GM23338 (cell line): ENCODE measurements around the gene PBXIP1. TPM values are rescaled to one million over a fixed set of nuclear protein-coding genes. Genes with fewer than 3 reads are reported as not detected.

Source experiments
- ATAC-seq: fragments of 200-7000 bp; cut with Tn5 transposase; 3 replicates; pipeline ENCODE4 v1.9.1; 2020
- DNase-seq: peaks from one replicate; pipeline ENCODE4 v3.0.0-alpha.2; 2015; ENCODE audit warnings: low spot score
- H2AFZ ChIP-seq: fragments of 200-600 bp; sonication (generic); 2 replicates; pipeline ENCODE4 v1.8.0; 2016; ENCODE audit warnings: antibody characterized with exemption, mild to moderate bottlenecking, moderate library complexity
- H3F3A ChIP-seq: fragments of 200-600 bp; sonication (generic); replicated peaks from 2 replicates; pipeline ENCODE4 v1.8.0; 2017; ENCODE audit warnings: antibody characterized with exemption, mixed run types, low read depth
- H3K27ac ChIP-seq: fragments of 200-600 bp; sonication (generic); 2 replicates; pipeline ENCODE4 v1.6.1; 2016; ENCODE audit warnings: low read depth
- H3K27me3 ChIP-seq: fragments of 200-600 bp; sonication (generic); 2 replicates; pipeline ENCODE4 v1.8.0; 2016; ENCODE audit warnings: mild to moderate bottlenecking, mixed run types, moderate library complexity; ENCODE audit not compliant: insufficient read depth
- H3K36me3 ChIP-seq: fragments of 200-600 bp; sonication (generic); 2 replicates; pipeline ENCODE4 v1.8.0; 2016; ENCODE audit warnings: mild to moderate bottlenecking; ENCODE audit not compliant: insufficient read depth
- H3K4me1 ChIP-seq: fragments of 200-600 bp; sonication (generic); 2 replicates; pipeline ENCODE4 v1.8.0; 2016; ENCODE audit warnings: mild to moderate bottlenecking, moderate library complexity; ENCODE audit not compliant: insufficient read depth
- H3K4me2 ChIP-seq: fragments of 200-600 bp; sonication (generic); 2 replicates; pipeline ENCODE4 v1.7.1; 2017; ENCODE audit warnings: mixed run types
- H3K4me3 ChIP-seq: fragments of 200-600 bp; sonication (generic); 2 replicates; pipeline ENCODE4 v1.6.1; 2016; ENCODE audit warnings: mixed run types
- H3K79me2 ChIP-seq: fragments of 200-600 bp; sonication (generic); replicated peaks from 2 replicates; pipeline ENCODE4 v1.8.0; 2017; ENCODE audit warnings: mild to moderate bottlenecking; ENCODE audit not compliant: insufficient read depth
- H3K9me2 ChIP-seq: fragments of 200-600 bp; sonication (generic); 2 replicates; pipeline ENCODE4 v1.8.0; 2017; ENCODE audit not compliant: insufficient read depth
- H4K20me1 ChIP-seq: fragments of 200-600 bp; sonication (generic); replicated peaks from 2 replicates; pipeline ENCODE4 v1.8.0; 2017; ENCODE audit warnings: mild to moderate bottlenecking; ENCODE audit not compliant: insufficient read depth
- H3K27ac Mint-ChIP-seq: 2 replicates; pipeline ENCODE4 v1.8.0; 2020; ENCODE audit warnings: inconsistent platforms, mild to moderate bottlenecking, moderate library complexity, mixed read lengths
- H3K27me3 Mint-ChIP-seq: 3 replicates; pipeline ENCODE4 v1.8.0; 2022; ENCODE audit warnings: low read depth, mild to moderate bottlenecking, moderate library complexity, mixed read lengths, inconsistent platforms; ENCODE audit not compliant: insufficient read depth, poor library complexity
- H3K36me3 Mint-ChIP-seq: 3 replicates; pipeline ENCODE4 v1.8.0; 2021; ENCODE audit warnings: low read depth, mild to moderate bottlenecking, inconsistent platforms, moderate library complexity, mixed read lengths
- H3K4me1 Mint-ChIP-seq: 3 replicates; pipeline ENCODE4 v1.8.0; 2020; ENCODE audit warnings: mild to moderate bottlenecking, inconsistent platforms, mixed read lengths
- H3K4me3 Mint-ChIP-seq: 3 replicates; pipeline ENCODE4 v1.8.0; 2021; ENCODE audit warnings: moderate library complexity, mild to moderate bottlenecking, inconsistent platforms, mixed read lengths
- H3K9me3 Mint-ChIP-seq: 3 replicates; pipeline ENCODE4 v1.8.0; 2020; ENCODE audit warnings: moderate library complexity, mild to moderate bottlenecking, inconsistent platforms, mixed read lengths
- CREB1 ChIP-seq: fragments of 250-450 bp; sonication (Bioruptor Pico); IDR thresholded peaks from 2 replicates; pipeline ENCODE4 v1.5.0; 2020; ENCODE audit warnings: low read depth, mild to moderate bottlenecking, moderate library complexity
- ETS1 ChIP-seq: IDR thresholded peaks from 2 replicates; pipeline ENCODE4 v1.6.1; 2016; ENCODE audit warnings: antibody characterized with exemption
- EZH2phosphoT487 ChIP-seq: fragments of 200-600 bp; sonication (generic); IDR thresholded peaks from one replicate; pipeline ENCODE4 v1.8.1; 2018; ENCODE audit warnings: antibody characterized with exemption; ENCODE audit not compliant: unreplicated experiment
- JUNB ChIP-seq: IDR thresholded peaks from one replicate; pipeline ENCODE4 v1.6.1; 2016; ENCODE audit warnings: antibody characterized with exemption; ENCODE audit not compliant: unreplicated experiment
- NANOG ChIP-seq: IDR thresholded peaks from 2 replicates; pipeline ENCODE4 v1.6.1; 2016; ENCODE audit warnings: antibody characterized with exemption, borderline replicate concordance
- POLR2AphosphoS5 ChIP-seq: IDR thresholded peaks from 2 replicates; pipeline ENCODE4 v1.6.1; 2016; ENCODE audit warnings: antibody characterized with exemption, low read depth
- REST ChIP-seq: IDR thresholded peaks from one replicate; pipeline ENCODE4 v1.6.1; 2018; ENCODE audit warnings: antibody characterized with exemption; ENCODE audit not compliant: unreplicated experiment
- STAT1 ChIP-seq: IDR thresholded peaks from one replicate; pipeline ENCODE4 v1.6.1; 2016; ENCODE audit warnings: antibody characterized with exemption; ENCODE audit not compliant: unreplicated experiment
- ZNF114 ChIP-seq: fragments of 250-450 bp; sonication (Bioruptor Pico); IDR thresholded peaks from 2 replicates; pipeline ENCODE4 v1.5.0; 2020; ENCODE audit warnings: mild to moderate bottlenecking, moderate library complexity
- ZNF331 ChIP-seq: fragments of 250-450 bp; sonication (Bioruptor Pico); IDR thresholded peaks from 2 replicates; pipeline ENCODE4 v1.5.0; 2020; ENCODE audit warnings: low read depth, mild to moderate bottlenecking, moderate library complexity
- ZNF462 ChIP-seq: fragments of 250-450 bp; sonication (Bioruptor Pico); IDR thresholded peaks from 2 replicates; pipeline ENCODE4 v1.5.0; 2020; ENCODE audit warnings: mild to moderate bottlenecking, moderate library complexity
- polyA plus RNA-seq: library from polyadenylated mRNA; unstranded; fragments of >200 nt; fragmentation: Nextera tagmentation; extraction: Ambion mirVana; gene quantifications from 2 replicates; pipeline ENCODE4 v1.2.1, GENCODE V29; 2016
- total RNA-seq: library from RNA; depleted of rRNA; stranded (reverse); fragments of >200 nt; shearing (Covaris generic); gene quantifications from 2 replicates; pipeline ENCODE4 v1.2.3, GENCODE V29; 2014

The PBXIP1 gene
- total and polyA plus RNA-seq, 2 experiments from 2014 or later: 7.0 to 31.8 TPM

DNA sequence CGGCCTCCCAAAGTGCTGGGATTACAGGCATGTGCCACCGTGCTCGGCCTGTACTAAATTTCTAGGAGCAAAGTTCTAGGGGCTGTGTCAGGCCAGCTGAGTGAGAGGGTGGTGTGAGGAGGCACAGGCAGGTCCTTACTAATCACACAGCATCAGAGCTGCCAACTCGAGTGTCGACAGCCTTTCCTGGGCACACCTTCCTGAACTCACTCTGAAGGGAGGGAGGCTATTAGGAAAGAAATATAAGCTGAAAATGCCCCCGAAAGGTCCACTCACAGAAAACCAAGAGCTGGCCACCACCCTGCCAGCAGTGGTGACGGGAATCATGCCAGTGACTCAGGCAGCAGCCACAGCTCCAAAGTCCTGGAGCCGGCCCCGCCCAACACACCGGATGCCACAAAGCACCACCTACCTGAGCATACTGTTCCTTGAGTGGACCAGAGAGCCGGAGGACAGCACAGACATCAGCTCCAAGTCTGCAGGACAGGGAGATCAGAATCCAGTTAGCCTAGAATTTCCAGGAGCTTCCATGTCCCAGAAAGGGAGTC is 23.9 kb downstream of the PBXIP1 start:
- no peak for TF ChIP-seq NANOG
- DNase-seq: no peak
- H3K4me3 ChIP-seq: no peak overlapping the region
- Mint-ChIP-seq H3K9me3 (peaks cover 3% of the 10 kb centered on the region; the same call in 1 of the 3 replicates), H3K4me3 (no peak overlapping the region), H3K27me3 (peaks cover 7% of the 10 kb centered on the region), H3K36me3 (peaks cover 14% of the 10 kb centered on the region; the same call in 1 of the 3 replicates), H3K4me1 (peaks cover 3% of the 10 kb centered on the region), H3K27ac (no peak overlapping the region)
- no peaks in the 10 kb centered on the region; the same call in 1 of the 2 replicates for H3K9me2 ChIP-seq
- no peaks in the 10 kb centered on the region for H3K36me3 ChIP-seq
- no peaks in the 10 kb centered on the region for H4K20me1 ChIP-seq
- H3K4me1 ChIP-seq: peaks cover 5% of the 10 kb centered on the region; the same call in 1 of the 2 replicates
- no peaks in the 10 kb centered on the region; the same call in 1 of the 2 replicates for H3K79me2 ChIP-seq
- H3K4me2 ChIP-seq: no peak overlapping the region
- H2AFZ ChIP-seq: no peak overlapping the region
- H3K27me3 ChIP-seq: no peaks in the 10 kb centered on the region; the same call in 1 of the 2 replicates
- no peak for ATAC-seq
- H3F3A ChIP-seq: no peaks in the 10 kb centered on the region; the same call in 1 of the 2 replicates
- H3K27ac ChIP-seq: no peak overlapping the region

GRCh38 chr1:154926201-154926600 is 29.7 kb downstream of the PBXIP1 start:
- ATAC-seq (no peak), DNase-seq (no peak)
- Mint-ChIP-seq H3K27ac (no peak overlapping the region), H3K4me3 (no peak overlapping the region), H3K4me1 (no peaks in the 10 kb centered on the region), H3K27me3 (peaks cover 5% of the 10 kb centered on the region), H3K9me3 (no peaks in the 10 kb centered on the region), H3K36me3 (peaks cover 23% of the 10 kb centered on the region)
- H3K27me3 ChIP-seq: no peaks in the 10 kb centered on the region
- no peak overlapping the region for H3K4me2 ChIP-seq
- no peak overlapping the region for H2AFZ ChIP-seq
- H3K4me1 ChIP-seq: no peaks in the 10 kb centered on the region; the same call in 1 of the 2 replicates
- no peaks in the 10 kb centered on the region for H3F3A ChIP-seq
- no peaks in the 10 kb centered on the region for H3K79me2 ChIP-seq
- no peaks in the 10 kb centered on the region; the same call in 1 of the 2 replicates for H4K20me1 ChIP-seq
- H3K27ac ChIP-seq: no peak overlapping the region
- no peak overlapping the region for H3K4me3 ChIP-seq
- no peaks in the 10 kb centered on the region for H3K9me2 ChIP-seq
- H3K36me3 ChIP-seq: no peaks in the 10 kb centered on the region
- no peak for TF ChIP-seq ZNF462 (CRISPR knock-in tag)
- TF ChIP-seq REST: no peak
- no peak for TF ChIP-seq STAT1
- TF ChIP-seq ETS1: no peak
- no peak for TF ChIP-seq ZNF114 (CRISPR knock-in tag)
- no peak for TF ChIP-seq EZH2phosphoT487
- no peak for TF ChIP-seq JUNB
- TF ChIP-seq CREB1: no peak
- no peak for TF ChIP-seq POLR2AphosphoS5
- TF ChIP-seq NANOG: no peak
- TF ChIP-seq ZNF331 (CRISPR knock-in tag): no peak
